HS-27A (cell line): ENCODE data around the gene TNFRSF13B.

Experiments used
- DNase-seq: peaks from one replicate; pipeline ENCODE4 v3.0.0-alpha.2; 2012; ENCODE audit warnings: low read depth, missing footprints

The TNFRSF13B gene

GRCh38 chr17:16954521-16954920 is 17.4 kb downstream of the TNFRSF13B start:
- DNase-seq: no peak

- no peak for DNase-seq
Measured at GRCh38 chr17:16953841-16954240, 18.1 kb downstream of the TNFRSF13B start.

GRCh38 chr17:16953347-16953746 is 18.6 kb downstream of the TNFRSF13B start:
- no peak for DNase-seq

GRCh38 chr17:16952401-16952800 is 19.5 kb downstream of the TNFRSF13B start:
- DNase-seq: no peak

- no peak for DNase-seq
Measured at GRCh38 chr17:16950488-16950887, 21.4 kb downstream of the TNFRSF13B start.

GRCh38 chr17:16948587-16949376 is 23.1 kb downstream of the TNFRSF13B start:
- DNase-seq: no peak

GRCh38 chr17:16947470-16947869 is 24.4 kb downstream of the TNFRSF13B start:
- DNase-seq: no peak

- DNase-seq: no peak
Measured at GRCh38 chr17:16945663-16946218, 26.2 kb downstream of the TNFRSF13B start.

GRCh38 chr17:16945136-16945482 is 26.8 kb downstream of the TNFRSF13B start:
- no peak for DNase-seq

GRCh38 chr17:16944334-16945135 is 27.4 kb downstream of the TNFRSF13B start:
- DNase-seq: no peak

- no peak for DNase-seq
Measured at GRCh38 chr17:16943541-16944333, 28.2 kb downstream of the TNFRSF13B start.

GRCh38 chr17:16943032-16943352 is 28.9 kb downstream of the TNFRSF13B start:
- DNase-seq: no peak

GRCh38 chr17:16942141-16943031 is 29.5 kb downstream of the TNFRSF13B start:
- no peak for DNase-seq

- no peak for DNase-seq
Measured at GRCh38 chr17:16941072-16942036, 30.6 kb downstream of the TNFRSF13B start.

- DNase-seq: no peak
Measured at GRCh38 chr17:16940116-16940881, 31.6 kb downstream of the TNFRSF13B start.

- DNase-seq: no peak
Measured at GRCh38 chr17:16939606-16940115, 32.3 kb downstream of the TNFRSF13B start.

GRCh38 chr17:16939208-16939576 is 32.7 kb downstream of the TNFRSF13B start:
- no peak for DNase-seq

GRCh38 chr17:16938496-16939207 is 33.3 kb downstream of the TNFRSF13B start:
- no peak for DNase-seq

GRCh38 chr17:16938031-16938430 is 33.9 kb downstream of the TNFRSF13B start:
- DNase-seq: no peak
